ENCODE data around the gene SYNGR4.
A peak's percentile ranks its signal among the peaks of the same experiment; 100 is the strongest.

SYNGR4 gene

DNA sequence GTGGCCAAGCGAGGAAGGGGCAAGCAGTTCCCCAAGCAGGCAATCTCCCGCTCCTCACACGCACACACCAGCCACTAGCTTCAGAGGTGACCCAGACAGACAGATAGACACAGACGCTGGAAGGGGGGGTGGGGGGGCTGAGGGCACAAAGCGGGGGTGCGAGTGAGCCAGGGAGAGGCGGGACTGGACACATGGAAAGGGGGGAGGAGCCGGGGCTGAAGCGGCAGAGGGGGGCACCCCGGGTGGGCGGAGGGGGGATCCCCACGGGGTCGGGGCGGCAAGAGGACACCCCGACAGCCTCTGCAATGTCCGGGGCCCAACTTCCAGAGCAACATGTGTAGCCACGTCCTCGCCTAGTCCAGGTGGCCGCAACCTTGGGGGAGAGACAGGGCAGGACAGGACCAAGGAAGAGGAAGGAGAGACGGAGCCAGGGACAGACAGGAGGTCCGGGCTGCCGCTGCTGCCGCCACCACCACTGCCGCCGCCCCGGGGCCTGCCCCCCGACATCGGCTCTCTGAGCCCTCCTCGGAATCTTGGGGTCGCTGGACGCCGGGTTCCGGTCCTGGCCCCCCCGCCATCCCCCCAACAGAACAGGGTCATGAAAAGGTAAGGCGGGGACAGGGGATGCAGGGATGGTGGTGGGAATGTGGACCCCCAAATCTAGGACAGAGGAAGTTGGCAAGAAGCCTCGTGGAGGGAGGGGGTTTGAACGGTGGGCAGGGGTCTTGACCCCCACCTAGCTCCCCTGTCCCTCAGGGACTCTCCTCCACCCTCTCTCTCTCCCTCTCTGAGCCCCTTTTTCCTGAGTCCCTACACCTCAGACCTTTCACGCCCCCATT is 30.4 kb downstream of the SYNGR4 start:
- FAIRE-seq (no peak), DNase-seq (ENCODE audit: insufficient read length, low spot score) (no peak)

- DNase-seq (ENCODE audit: insufficient read length, low spot score): no peak
- FAIRE-seq: no peak
Observed at GRCh38 chr19:48395170-48395455, 30.9 kb downstream of the SYNGR4 start.

GRCh38 chr19:48395499-48395898 is 31.3 kb downstream of the SYNGR4 start:
- no peak for DNase-seq (ENCODE audit: insufficient read length, low spot score)
- FAIRE-seq: no peak

DNA sequence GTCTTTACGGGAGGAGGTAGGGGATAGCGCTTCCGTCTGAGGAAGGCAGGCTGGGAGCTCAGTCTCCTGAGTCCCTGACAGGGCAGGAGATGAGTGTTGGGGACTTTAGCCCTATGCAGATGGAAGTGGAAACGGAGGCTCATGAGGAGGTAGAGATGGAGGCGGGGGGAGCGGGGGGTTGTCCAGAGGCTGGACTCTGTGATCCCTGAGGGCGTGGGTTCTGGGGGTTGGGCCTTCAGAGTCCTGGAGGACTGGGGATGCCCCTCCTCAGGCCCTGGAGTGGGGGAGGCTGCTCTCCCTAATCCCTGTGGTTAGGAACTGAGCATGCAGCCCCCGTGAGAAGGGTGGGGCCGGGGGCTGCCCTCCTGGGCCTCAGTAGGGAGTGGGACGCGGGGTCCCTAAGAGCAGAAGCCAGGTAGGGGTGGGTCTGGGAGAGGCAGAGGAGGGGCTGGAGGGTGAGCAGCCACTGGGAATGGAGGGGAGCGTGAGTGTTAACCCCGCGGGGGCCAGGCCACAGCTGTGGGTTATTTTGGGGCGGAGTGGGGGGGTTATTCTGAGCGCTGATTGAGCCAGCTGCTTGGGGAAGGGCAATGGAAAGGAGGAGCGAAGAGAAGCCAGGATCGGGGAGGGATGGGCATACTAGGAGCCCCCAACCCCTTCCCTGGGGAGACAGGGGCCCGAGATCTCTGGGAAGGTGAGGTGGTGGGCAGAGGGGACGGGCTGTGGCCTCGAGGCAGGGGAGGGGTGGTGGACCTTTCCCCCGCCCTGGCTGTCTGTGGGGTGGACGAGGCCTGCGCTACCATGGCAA is 32.1 kb downstream of the SYNGR4 start:
- no peak for FAIRE-seq
- DNase-seq (ENCODE audit: insufficient read length, low spot score): no peak

- FAIRE-seq: no peak
- no peak for DNase-seq (ENCODE audit: insufficient read length, low spot score)
Observed at GRCh38 chr19:48396824-48397176, 32.6 kb downstream of the SYNGR4 start.

DNA sequence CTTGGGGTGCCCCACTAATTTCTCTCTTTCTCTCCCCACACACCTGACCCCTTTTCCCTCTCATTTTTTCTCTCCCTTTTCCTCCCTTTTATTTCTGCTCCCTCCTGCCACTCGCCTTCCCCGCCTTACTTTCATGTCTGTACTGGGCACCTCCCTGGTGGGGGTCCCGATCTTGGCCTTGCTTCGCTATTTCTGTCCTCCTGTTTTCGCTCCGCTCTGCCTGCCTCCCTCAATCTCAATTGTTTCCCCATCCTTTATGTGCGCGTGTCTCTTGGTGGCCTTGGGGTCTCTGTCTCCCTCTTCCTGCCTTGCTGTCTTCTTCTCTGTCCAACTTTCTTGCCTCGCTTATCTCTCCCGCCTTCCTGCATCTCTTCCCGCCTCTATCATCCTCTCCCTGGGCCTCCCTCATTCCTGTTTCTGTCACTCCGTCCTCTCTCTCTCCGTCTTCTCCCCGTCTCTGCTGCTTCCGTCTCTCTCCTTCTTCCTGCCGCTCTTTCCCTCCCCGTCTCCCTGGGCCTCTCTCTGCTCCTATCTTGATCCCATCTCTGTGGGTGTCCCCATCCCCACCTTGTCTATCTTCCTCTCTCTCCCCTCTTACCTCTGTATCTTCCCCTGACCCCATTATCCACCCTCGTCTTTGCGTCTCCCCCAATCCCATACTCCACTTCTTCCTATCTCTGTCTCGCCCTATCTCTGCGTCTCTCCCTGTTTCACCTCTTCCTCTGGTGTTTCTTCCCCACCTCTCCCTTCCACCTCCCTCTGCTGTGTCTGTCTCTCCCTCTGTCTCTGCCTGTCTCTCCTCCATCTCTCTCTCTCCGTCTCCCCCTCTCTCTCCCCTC is 33.3 kb downstream of the SYNGR4 start:
- FAIRE-seq (no peak), DNase-seq (ENCODE audit: insufficient read length, low spot score) (no peak)

GRCh38 chr19:48398102-48398374 is 33.9 kb downstream of the SYNGR4 start:
- no peak for DNase-seq (ENCODE audit: insufficient read length, low spot score)
- no peak for FAIRE-seq

- DNase-seq (ENCODE audit: insufficient read length, low spot score): no peak
- no peak for FAIRE-seq
Observed at GRCh38 chr19:48398375-48399235, 34.4 kb downstream of the SYNGR4 start.

GRCh38 chr19:48400018-48400742 is 36.0 kb downstream of the SYNGR4 start:
- FAIRE-seq (peak; percentile 23), DNase-seq (ENCODE audit: insufficient read length, low spot score) (no peak)

GRCh38 chr19:48401287-48401686 is 37.1 kb downstream of the SYNGR4 start:
- DNase-seq (ENCODE audit: insufficient read length, low spot score): no peak
- no peak for FAIRE-seq

DNA sequence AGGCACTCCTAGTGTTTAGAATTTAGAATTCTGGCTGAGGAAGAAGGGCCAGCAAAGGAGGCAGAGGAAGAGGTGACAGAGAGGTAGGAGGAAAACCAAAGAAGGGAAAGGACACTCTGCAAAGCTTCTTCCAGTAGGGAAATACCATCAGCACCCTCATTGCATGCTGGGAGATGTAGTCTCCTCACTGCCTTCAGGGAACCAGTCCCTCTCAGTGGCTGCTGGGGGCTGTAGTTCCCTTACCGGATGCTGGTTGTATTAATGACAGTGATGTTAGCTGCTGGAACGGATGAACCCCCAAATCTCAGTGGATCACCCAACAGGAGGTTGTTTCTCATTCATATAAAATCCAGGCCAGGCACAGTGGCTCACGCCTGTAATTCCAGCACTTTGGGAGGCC is 39.4 kb downstream of the SYNGR4 start:
- FAIRE-seq (peak; percentile 49), DNase-seq (ENCODE audit: insufficient read length, low spot score) (peak; percentile 79)

GRCh38 chr19:48405010-48405659 is 41.0 kb downstream of the SYNGR4 start:
- FAIRE-seq (no peak), DNase-seq (ENCODE audit: insufficient read length, low spot score) (no peak)

DNA sequence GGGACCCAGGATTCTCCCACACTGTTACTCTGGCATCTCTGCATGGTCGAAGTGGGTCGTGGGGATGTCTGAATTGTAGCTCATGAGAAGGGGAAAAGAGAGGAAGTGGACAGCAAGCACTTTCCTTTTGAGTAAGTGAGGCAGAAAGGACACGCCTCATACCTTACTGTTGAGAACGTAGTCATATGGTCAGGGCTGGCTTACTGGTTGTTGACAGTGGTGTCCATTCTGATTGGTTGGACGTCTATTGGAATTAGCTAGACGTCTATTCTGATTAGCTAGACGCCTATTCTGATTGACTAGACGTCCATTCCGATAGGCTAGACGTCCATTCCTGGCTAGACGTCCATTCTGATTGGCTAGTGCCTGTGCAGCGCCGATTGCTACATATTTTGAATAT is 41.7 kb downstream of the SYNGR4 start:
- DNase-seq (ENCODE audit: insufficient read length, low spot score) (no peak), FAIRE-seq (no peak)

DNA sequence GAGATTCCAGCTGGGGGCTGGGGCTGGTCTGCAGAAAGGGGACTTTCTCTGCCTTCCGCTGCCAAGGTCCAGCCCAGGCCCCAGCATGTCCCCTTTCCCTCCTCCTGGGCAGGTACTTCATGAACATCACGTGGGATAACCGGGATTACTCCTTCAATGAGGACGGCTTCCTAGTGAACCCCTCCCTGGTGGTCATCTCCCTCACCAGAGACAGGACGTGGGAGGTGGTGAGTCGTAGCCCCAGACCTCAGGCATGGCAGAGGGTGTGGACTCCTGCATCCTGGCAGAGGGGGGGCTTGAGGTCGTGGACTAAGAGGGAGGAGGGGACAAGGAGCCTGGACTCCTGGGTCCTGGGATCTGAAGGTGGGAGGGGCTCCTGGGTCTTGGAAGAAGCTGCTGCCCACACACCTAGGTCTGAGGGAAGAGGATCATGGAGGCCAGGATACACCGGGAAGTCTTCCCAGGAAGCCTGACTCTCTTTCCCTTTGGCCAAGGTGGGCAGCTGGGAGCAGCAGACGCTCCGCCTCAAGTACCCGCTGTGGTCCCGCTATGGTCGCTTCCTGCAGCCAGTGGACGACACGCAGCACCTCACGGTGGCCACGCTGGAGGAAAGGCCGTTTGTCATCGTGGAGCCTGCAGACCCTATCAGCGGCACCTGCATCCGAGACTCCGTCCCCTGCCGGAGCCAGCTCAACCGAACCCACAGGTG is 49.9 kb downstream of the SYNGR4 start:
- DNase-seq (ENCODE audit: insufficient read length, low spot score): no peak
- peak; percentile 36 for FAIRE-seq

DNA sequence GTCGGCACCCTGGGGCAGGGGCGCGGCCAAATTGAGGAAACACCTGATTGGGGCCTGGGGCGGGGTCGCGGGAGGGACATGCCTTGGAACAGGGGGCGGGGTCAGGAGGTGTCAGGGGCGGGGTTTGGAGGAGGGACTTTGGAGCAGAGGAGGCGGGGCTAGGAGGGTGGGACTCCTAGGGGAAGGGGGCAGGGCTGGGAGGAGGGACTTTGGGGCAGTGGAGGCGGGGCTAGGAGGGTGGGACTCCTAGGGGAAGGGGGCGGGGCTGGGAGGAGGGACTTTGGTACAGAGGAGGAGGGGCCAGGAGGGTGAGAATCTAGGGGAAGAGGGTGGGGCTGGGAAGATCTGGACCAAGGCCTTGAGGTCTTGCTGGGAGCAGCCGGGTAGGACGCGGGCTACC is 51.2 kb downstream of the SYNGR4 start:
- peak; percentile 20 for FAIRE-seq
- DNase-seq (ENCODE audit: insufficient read length, low spot score): no peak

- FAIRE-seq: no peak
- DNase-seq (ENCODE audit: insufficient read length, low spot score): no peak
Observed at GRCh38 chr19:48415806-48416221, 51.6 kb downstream of the SYNGR4 start.

GRCh38 chr19:48417421-48417820 is 53.3 kb downstream of the SYNGR4 start:
- no peak for FAIRE-seq
- no peak for DNase-seq (ENCODE audit: insufficient read length, low spot score)

DNA sequence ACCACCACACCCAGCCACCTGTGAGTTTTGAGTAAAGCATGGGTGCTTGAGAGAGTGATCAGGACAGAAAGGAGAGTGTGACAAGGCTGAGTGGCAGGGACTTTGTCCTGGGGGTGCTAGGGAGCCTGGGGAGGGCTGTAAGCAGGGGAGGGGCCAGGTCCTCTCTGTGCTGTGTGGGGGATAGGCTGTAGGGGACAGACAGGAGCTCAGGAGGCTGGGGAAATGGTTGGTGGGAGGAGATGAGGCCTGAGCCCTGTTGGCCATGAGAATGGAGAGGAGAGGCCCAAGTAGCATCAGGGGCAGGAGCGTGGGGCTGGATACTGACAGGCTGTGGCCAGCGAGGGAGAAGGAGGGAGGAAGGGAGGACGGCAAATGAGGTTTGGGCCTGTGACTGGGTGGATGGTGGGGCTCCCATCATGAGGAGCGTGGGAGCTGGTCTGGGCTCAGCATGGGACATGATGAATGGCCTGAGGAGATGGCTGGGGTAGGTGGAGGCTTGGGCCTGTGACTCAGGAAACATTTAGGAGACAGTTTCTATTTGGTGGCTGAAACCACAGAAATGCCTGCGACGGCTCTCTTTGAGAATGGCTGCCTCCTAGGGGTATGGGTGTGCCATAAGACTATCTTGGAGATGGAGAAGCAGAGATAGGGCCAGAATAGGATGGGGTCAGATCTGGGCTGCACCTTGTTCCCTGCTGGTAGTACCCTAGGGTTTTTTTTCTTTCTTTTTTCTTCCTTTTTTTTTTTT is 54.3 kb downstream of the SYNGR4 start:
- DNase-seq (ENCODE audit: insufficient read length, low spot score): no peak
- no peak for FAIRE-seq

Data from HTR-8/SVneo (cell line).